KOPT-K1 (cell line): Measurements from ENCODE around the gene TPP2.

Source experiments
- H3K27ac ChIP-seq: fragments of 200-600 bp; sonication (generic); 2 replicates; pipeline ENCODE4 v1.5.1; 2016; ENCODE audit warnings: antibody characterized with exemption, mild to moderate bottlenecking, low read depth, low read length; ENCODE audit not compliant: poor library complexity, severe bottlenecking
- H3K36me3 ChIP-seq: fragments of 200-600 bp; sonication (generic); 2 replicates; pipeline ENCODE4 v1.5.1; 2017; ENCODE audit warnings: antibody characterized with exemption, mild to moderate bottlenecking, low read length, moderate library complexity; ENCODE audit not compliant: insufficient read depth
- H3K9me3 ChIP-seq: fragments of 200-600 bp; sonication (generic); 2 replicates; pipeline ENCODE4 v1.5.1; 2017; ENCODE audit warnings: antibody characterized with exemption, low read length, mild to moderate bottlenecking; ENCODE audit not compliant: insufficient read depth, poor library complexity, severe bottlenecking

TPP2 gene

GRCh38 chr13:102687520-102687919, 90.7 kb downstream of the TPP2 start:
- Histone ChIP-seq H3K36me3 (no peaks in the 10 kb centered on the region), H3K27ac (no peak overlapping the region), H3K9me3 (no peaks in the 10 kb centered on the region)

GRCh38 chr13:102688306-102688973, 91.7 kb downstream of the TPP2 start:
- H3K9me3 ChIP-seq, result no peaks in the 10 kb centered on the region
- H3K27ac ChIP-seq, result no peak overlapping the region
- H3K36me3 ChIP-seq, result no peaks in the 10 kb centered on the region

GRCh38 chr13:102690883-102691282, 94.1 kb downstream of the TPP2 start:
- H3K36me3 ChIP-seq, result no peaks in the 10 kb centered on the region
- no peaks in the 10 kb centered on the region for H3K9me3 ChIP-seq
- no peak overlapping the region for H3K27ac ChIP-seq

GRCh38 chr13:102692491-102692826, 95.7 kb downstream of the TPP2 start:
- Histone ChIP-seq H3K36me3 (no peaks in the 10 kb centered on the region), H3K27ac (no peak overlapping the region), H3K9me3 (no peaks in the 10 kb centered on the region)

- H3K27ac ChIP-seq, result no peak overlapping the region
- no peaks in the 10 kb centered on the region for H3K36me3 ChIP-seq
- no peaks in the 10 kb centered on the region for H3K9me3 ChIP-seq
These were observed 96.5 kb downstream of the TPP2 start for GRCh38 chr13:102693250-102693649.

- no peak overlapping the region for H3K27ac ChIP-seq
- H3K9me3 ChIP-seq, result peaks cover 4% of the 10 kb centered on the region
- H3K36me3 ChIP-seq, result no peaks in the 10 kb centered on the region
These were observed 97.0 kb downstream of the TPP2 start for GRCh38 chr13:102693776-102694175.

- H3K9me3 ChIP-seq, result peaks cover 9% of the 10 kb centered on the region
- no peak within 1 kb of the TSS for H3K27ac ChIP-seq
- no peaks in the 10 kb centered on the region for H3K36me3 ChIP-seq
These were observed 98.2 kb downstream of the TPP2 start, which contains the start of gene METTL21C for GRCh38 chr13:102694937-102695336. METTL21C (minus strand) TSS chr13:102695044; CDS start chr13:102694498, 546 bp downstream.

GRCh38 chr13:102696465-102696864, 99.7 kb downstream of the TPP2 start:
- Histone ChIP-seq H3K27ac (no peak overlapping the region), H3K9me3 (peaks cover 9% of the 10 kb centered on the region), H3K36me3 (no peaks in the 10 kb centered on the region)

- Histone ChIP-seq H3K27ac (no peak overlapping the region), H3K36me3 (no peaks in the 10 kb centered on the region), H3K9me3 (peaks cover 9% of the 10 kb centered on the region)
These were observed 100.5 kb downstream of the TPP2 start for GRCh38 chr13:102697264-102697663.

GRCh38 chr13:102697929-102698648, 101.3 kb downstream of the TPP2 start:
- Histone ChIP-seq H3K27ac (no peak overlapping the region), H3K36me3 (no peaks in the 10 kb centered on the region), H3K9me3 (peaks cover 9% of the 10 kb centered on the region)

- peaks cover 9% of the 10 kb centered on the region for H3K9me3 ChIP-seq
- no peaks in the 10 kb centered on the region for H3K36me3 ChIP-seq
- no peak overlapping the region for H3K27ac ChIP-seq
These were observed 101.8 kb downstream of the TPP2 start for GRCh38 chr13:102698649-102698980.

- Histone ChIP-seq H3K27ac (no peak overlapping the region), H3K9me3 (peaks cover 9% of the 10 kb centered on the region), H3K36me3 (no peaks in the 10 kb centered on the region)
These were observed 102.7 kb downstream of the TPP2 start for GRCh38 chr13:102699504-102699903.

GRCh38 chr13:102700088-102701031, 103.6 kb downstream of the TPP2 start:
- no peaks in the 10 kb centered on the region for H3K36me3 ChIP-seq
- H3K9me3 ChIP-seq, result peaks cover 9% of the 10 kb centered on the region
- no peak overlapping the region for H3K27ac ChIP-seq

GRCh38 chr13:102701331-102701730, 104.5 kb downstream of the TPP2 start:
- Histone ChIP-seq H3K36me3 (no peaks in the 10 kb centered on the region), H3K9me3 (peaks cover 9% of the 10 kb centered on the region), H3K27ac (no peak overlapping the region)
